Measurements from ENCODE around the gene EEF1E1.

The EEF1E1 gene

GRCh38 chr6:8082954-8083858, 19.1 kb downstream of the EEF1E1 start:
- no peak for DNase-seq (ENCODE audit: extremely low read depth, low read depth)
- H3K4me3 ChIP-seq (replicated peaks; ENCODE audit: low read depth, low read length) = no peak overlapping the region
- no peak for TF ChIP-seq CTCF (IDR thresholded peaks at IDR 0.05; ENCODE audit: low read depth, low read length, missing control alignments)

- no peak for TF ChIP-seq CTCF (IDR thresholded peaks at IDR 0.05; ENCODE audit: low read depth, low read length, missing control alignments)
- no peak for DNase-seq (ENCODE audit: extremely low read depth, low read depth)
- H3K4me3 ChIP-seq (replicated peaks; ENCODE audit: low read depth, low read length) = no peak overlapping the region
Observed at GRCh38 chr6:8082572-8082953, 19.8 kb downstream of the EEF1E1 start.

- DNase-seq (ENCODE audit: extremely low read depth, low read depth) = no peak
- TF ChIP-seq CTCF (IDR thresholded peaks at IDR 0.05; ENCODE audit: low read depth, low read length, missing control alignments) = no peak
- no peak overlapping the region for H3K4me3 ChIP-seq (replicated peaks; ENCODE audit: low read depth, low read length)
Observed at GRCh38 chr6:8080362-8081151, 21.8 kb downstream of the EEF1E1 start.

GRCh38 chr6:8079126-8079525, 23.2 kb downstream of the EEF1E1 start:
- H3K4me3 ChIP-seq (replicated peaks; ENCODE audit: low read depth, low read length) = no peak overlapping the region
- no peak for TF ChIP-seq CTCF (IDR thresholded peaks at IDR 0.05; ENCODE audit: low read depth, low read length, missing control alignments)
- DNase-seq (ENCODE audit: extremely low read depth, low read depth) = no peak

- DNase-seq (ENCODE audit: extremely low read depth, low read depth) = no peak
- TF ChIP-seq CTCF (IDR thresholded peaks at IDR 0.05; ENCODE audit: low read depth, low read length, missing control alignments) = no peak
- H3K4me3 ChIP-seq (replicated peaks; ENCODE audit: low read depth, low read length) = no peak overlapping the region
Observed at GRCh38 chr6:8077991-8078390, 24.4 kb downstream of the EEF1E1 start.

- DNase-seq (ENCODE audit: extremely low read depth, low read depth) = no peak
- no peak overlapping the region for H3K4me3 ChIP-seq (replicated peaks; ENCODE audit: low read depth, low read length)
- no peak for TF ChIP-seq CTCF (IDR thresholded peaks at IDR 0.05; ENCODE audit: low read depth, low read length, missing control alignments)
Observed at GRCh38 chr6:8075704-8076103, 26.6 kb downstream of the EEF1E1 start.
